ENCODE data around the gene KRT80. TPM values are rescaled to one million over a fixed set of nuclear protein-coding genes. Genes with fewer than 3 reads are reported as not detected.
A peak's percentile ranks its signal among the peaks of the same experiment; 100 is the strongest.

The KRT80 gene
- total RNA-seq, 1 experiment from 2014 or later: 51.5 TPM

DNA sequence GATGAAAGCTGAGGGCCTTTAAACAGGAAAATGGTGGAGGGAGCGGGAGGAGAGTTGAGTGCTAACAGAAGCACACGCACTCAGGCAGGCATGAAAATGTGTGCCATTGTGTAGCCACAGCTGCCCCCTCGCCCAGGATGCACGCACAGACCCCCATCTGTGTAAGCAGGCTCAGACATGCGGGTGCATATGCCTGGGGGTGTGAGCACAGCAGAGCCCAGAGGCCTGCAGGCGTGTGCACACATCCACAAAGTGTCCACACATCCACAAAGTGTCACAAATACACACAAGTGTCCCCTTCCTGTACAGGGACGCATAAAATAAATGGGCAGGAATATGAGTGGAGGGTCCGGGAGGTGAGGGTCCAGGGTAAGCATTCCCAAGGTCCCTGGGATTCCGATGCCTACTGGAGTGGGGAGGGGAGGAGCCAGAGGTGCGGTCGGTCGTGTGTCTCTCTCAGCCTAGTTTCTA lies 40.4 kb upstream of the KRT80 start:
- H3K4me1 ChIP-seq (ENCODE audit: control insufficient read depth, insufficient read depth, low read length): peaks cover 47% of the 10 kb centered on the region
- BruUV-seq (replicated peaks): no TSS peak
- ChIA-PET POLR2A (no interaction called here), CTCF (no interaction called here)
- intact Hi-C loops (cut with micrococcal nuclease; ENCODE audit: unreplicated experiment): no loop called here
- in situ Hi-C loops (cut with HindIII; ENCODE audit: low pct_unique_long_range_greater_than_20kb, low sequenced_read_pairs): no loop called here
- H3K36me3 ChIP-seq (ENCODE audit: control insufficient read depth, insufficient read depth, low read length): no peaks in the 10 kb centered on the region
- DNase-seq (ENCODE audit: low read depth, low spot score): no peak
- no peaks in the 10 kb centered on the region for H3K27me3 ChIP-seq (ENCODE audit: control insufficient read depth, insufficient read depth, low read length)
- no peak overlapping the region for H3K4me3 ChIP-seq (ENCODE audit: low read depth in 2 of 2, low read length in 2 of 2)
- no peak for ATAC-seq
- peak overlapping the region; percentile 83 for H3K27ac ChIP-seq (ENCODE audit: low read length)
- TF ChIP-seq TCF7L2 (IDR thresholded peaks at IDR 0.05; ENCODE audit: low read depth, low read length): no peak
- TF ChIP-seq REST (IDR thresholded peaks at IDR 0.05; ENCODE audit: insufficient read depth in 1 of 2, low read depth in 2 of 2, low read length in 1 of 2): no peak
- TF ChIP-seq SIN3A (IDR thresholded peaks at IDR 0.05; ENCODE audit: borderline replicate concordance, insufficient read depth, low read depth, low read length): no peak
- no peak for TF ChIP-seq POLR2AphosphoS5 (IDR thresholded peaks at IDR 0.05; ENCODE audit: low read depth, low read length)
- no peak for TF ChIP-seq CTCF (IDR thresholded peaks at IDR 0.05)
- no peaks in the 10 kb centered on the region for H3K9me3 ChIP-seq (ENCODE audit: control insufficient read depth, insufficient read depth, low read depth, low read length)

- CTCF ChIA-PET: no interaction called here
- Histone ChIP-seq H3K9me3 (ENCODE audit: control insufficient read depth, insufficient read depth, low read depth, low read length) (no peaks in the 10 kb centered on the region), H3K4me3 (ENCODE audit: low read depth in 2 of 2, low read length in 2 of 2) (no peak overlapping the region), H3K4me1 (ENCODE audit: control insufficient read depth, insufficient read depth, low read length) (peaks cover 47% of the 10 kb centered on the region), H3K27ac (ENCODE audit: low read length) (peak overlapping the region; percentile 83), H3K27me3 (ENCODE audit: control insufficient read depth, insufficient read depth, low read length) (no peaks in the 10 kb centered on the region), H3K36me3 (ENCODE audit: control insufficient read depth, insufficient read depth, low read length) (no peaks in the 10 kb centered on the region)
- in situ Hi-C loops (cut with HindIII; ENCODE audit: low pct_unique_long_range_greater_than_20kb, low sequenced_read_pairs) (no loop called here), intact Hi-C loops (cut with micrococcal nuclease; ENCODE audit: unreplicated experiment) (no loop called here)
- TF ChIP-seq SIN3A (IDR thresholded peaks at IDR 0.05; ENCODE audit: borderline replicate concordance, insufficient read depth, low read depth, low read length) (no peak), POLR2AphosphoS5 (IDR thresholded peaks at IDR 0.05; ENCODE audit: low read depth, low read length) (no peak), TCF7L2 (IDR thresholded peaks at IDR 0.05; ENCODE audit: low read depth, low read length) (no peak), CTCF (IDR thresholded peaks at IDR 0.05) (no peak), REST (IDR thresholded peaks at IDR 0.05; ENCODE audit: insufficient read depth in 1 of 2, low read depth in 2 of 2, low read length in 1 of 2) (no peak)
- ATAC-seq (no peak), DNase-seq (ENCODE audit: low read depth, low spot score) (no peak)
- POLR2A ChIA-PET: no interaction called here
- BruUV-seq (replicated peaks): no TSS peak
Observed at GRCh38 chr12:52231305-52232202, 39.7 kb upstream of the KRT80 start.

All from Panc1 (cell line).